ENCODE results near the gene NRIP3. TPM values are rescaled to one million over a fixed set of nuclear protein-coding genes. Genes with fewer than 3 reads are reported as not detected.

NRIP3 gene
- total RNA-seq, 4 donors from 2014 or later = 0.23 to 2.7 (median 0.89) TPM

DNA sequence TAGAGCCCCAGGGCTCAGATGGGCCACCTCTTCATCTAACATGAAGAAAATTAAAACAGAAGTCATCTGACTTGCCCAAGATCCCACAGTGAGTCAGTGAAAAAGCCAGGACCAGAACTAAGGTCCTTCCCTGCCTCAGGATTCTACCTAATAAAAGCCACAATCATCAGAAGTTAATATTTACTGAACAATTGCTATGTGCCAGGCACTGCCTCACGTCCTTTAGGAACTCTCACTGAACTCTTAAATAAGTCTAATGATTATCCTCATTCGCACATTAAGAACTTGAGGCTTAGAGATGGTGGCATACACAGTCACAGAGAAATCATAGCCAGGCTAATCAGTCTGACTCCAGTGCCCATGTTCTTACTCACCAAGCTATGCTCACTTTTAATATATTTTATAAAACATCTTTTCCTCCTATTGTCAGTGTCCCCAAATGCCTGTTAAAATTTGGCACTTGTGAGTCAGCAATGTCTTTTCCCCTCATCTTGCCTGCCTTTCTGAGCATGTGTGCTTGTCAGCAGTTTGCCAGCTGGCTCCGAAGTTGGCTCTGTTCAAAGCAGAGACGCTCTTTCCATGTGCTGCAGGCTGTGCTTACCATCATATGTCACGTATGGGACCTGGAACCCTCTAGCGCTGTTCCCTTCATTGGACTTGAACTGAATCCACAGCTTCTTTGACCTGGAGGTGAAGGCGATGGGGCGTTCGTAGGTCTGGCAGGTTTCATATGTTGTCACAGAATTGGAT is 21.5 kb upstream of the NRIP3 start:
- no peaks in the 10 kb centered on the region for H3K9me3 ChIP-seq
- no peaks in the 10 kb centered on the region for H3K4me1 ChIP-seq
- TF ChIP-seq, protein P1, sequence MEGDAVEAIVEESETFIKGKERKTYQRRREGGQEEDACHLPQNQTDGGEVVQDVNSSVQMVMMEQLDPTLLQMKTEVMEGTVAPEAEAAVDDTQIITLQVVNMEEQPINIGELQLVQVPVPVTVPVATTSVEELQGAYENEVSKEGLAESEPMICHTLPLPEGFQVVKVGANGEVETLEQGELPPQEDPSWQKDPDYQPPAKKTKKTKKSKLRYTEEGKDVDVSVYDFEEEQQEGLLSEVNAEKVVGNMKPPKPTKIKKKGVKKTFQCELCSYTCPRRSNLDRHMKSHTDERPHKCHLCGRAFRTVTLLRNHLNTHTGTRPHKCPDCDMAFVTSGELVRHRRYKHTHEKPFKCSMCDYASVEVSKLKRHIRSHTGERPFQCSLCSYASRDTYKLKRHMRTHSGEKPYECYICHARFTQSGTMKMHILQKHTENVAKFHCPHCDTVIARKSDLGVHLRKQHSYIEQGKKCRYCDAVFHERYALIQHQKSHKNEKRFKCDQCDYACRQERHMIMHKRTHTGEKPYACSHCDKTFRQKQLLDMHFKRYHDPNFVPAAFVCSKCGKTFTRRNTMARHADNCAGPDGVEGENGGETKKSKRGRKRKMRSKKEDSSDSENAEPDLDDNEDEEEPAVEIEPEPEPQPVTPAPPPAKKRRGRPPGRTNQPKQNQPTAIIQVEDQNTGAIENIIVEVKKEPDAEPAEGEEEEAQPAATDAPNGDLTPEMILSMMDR (IDR thresholded peaks at IDR 0.05) = no peak
- TF ChIP-seq EP300 (IDR thresholded peaks at IDR 0.05) (no peak), POLR2A (IDR thresholded peaks at IDR 0.05) (no peak), POLR2AphosphoS5 (IDR thresholded peaks at IDR 0.05) (no peak)
- H3K27me3 ChIP-seq = no peaks in the 10 kb centered on the region
- no peak overlapping the region for H3K27ac ChIP-seq
- WGBS = 62% methylated on average over 9 of the region's 9 CpGs
- no peak for DNase-seq (ENCODE audit: low spot score in 2 of 2)
- peaks cover 3% of the 10 kb centered on the region for H3K36me3 ChIP-seq
- H3K4me3 ChIP-seq = no peak overlapping the region

DNA sequence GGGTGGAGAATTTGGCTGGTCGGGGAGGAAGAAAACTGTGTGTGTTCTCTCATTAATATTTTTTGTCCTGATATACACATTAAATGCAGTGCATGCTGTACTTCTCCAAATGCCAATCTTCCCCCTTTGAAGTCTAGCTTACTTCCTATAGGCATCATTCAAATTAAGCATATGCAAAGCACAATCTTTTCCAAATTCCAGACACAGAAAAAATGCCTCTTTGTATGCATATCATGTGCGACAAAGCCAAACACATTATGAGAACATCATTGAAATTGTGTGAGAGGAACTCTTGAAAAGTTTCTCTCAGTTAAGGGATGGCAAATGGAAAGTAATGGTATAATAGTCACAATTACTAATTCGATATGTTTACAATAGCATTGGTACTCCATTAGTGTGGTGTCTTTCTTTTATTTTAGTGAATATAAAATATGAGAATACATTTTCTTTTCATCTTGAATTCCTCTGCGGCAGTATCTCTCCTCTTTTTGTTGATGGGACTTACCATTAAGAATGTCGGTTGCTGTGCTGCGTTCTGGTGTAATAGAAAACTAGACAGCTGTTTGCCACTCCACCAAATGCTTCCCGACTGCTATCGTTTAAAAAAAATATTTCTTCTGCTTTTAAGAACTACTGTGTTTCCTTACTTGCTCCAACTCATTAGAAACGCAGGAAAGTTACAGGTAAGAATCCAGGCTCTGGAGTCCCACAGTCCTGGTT is 19.3 kb upstream of the NRIP3 start:
- Histone ChIP-seq H3K9me3 (no peaks in the 10 kb centered on the region), H3K27ac (no peak overlapping the region), H3K4me3 (no peak overlapping the region), H3K27me3 (no peaks in the 10 kb centered on the region), H3K4me1 (no peaks in the 10 kb centered on the region), H3K36me3 (no peaks in the 10 kb centered on the region)
- TF ChIP-seq POLR2A (IDR thresholded peaks at IDR 0.05) = no peak
- TF ChIP-seq, protein P1 (IDR thresholded peaks at IDR 0.05) = no peak
- DNase-seq (ENCODE audit: low spot score in 2 of 2) = no peak
- WGBS = 89% methylated on average over 9 of the region's 9 CpGs

GRCh38 chr11:9020916-9021315 is 17.1 kb upstream of the NRIP3 start:
- H3K27me3 ChIP-seq = no peaks in the 10 kb centered on the region
- no peak overlapping the region for H3K4me3 ChIP-seq
- no peak overlapping the region for H3K27ac ChIP-seq
- TF ChIP-seq POLR2AphosphoS5 (IDR thresholded peaks at IDR 0.05) = no peak
- TF ChIP-seq, protein P1 (IDR thresholded peaks at IDR 0.05) = no peak
- TF ChIP-seq POLR2A (IDR thresholded peaks at IDR 0.05) = no peak
- TF ChIP-seq EP300 (IDR thresholded peaks at IDR 0.05) = no peak
- DNase-seq (ENCODE audit: low spot score in 2 of 2) = no peak
- 62% methylated on average over 8 of the region's 8 CpGs for WGBS
- no peaks in the 10 kb centered on the region for H3K36me3 ChIP-seq
- peaks cover 4% of the 10 kb centered on the region for H3K4me1 ChIP-seq
- no peaks in the 10 kb centered on the region for H3K9me3 ChIP-seq

DNA sequence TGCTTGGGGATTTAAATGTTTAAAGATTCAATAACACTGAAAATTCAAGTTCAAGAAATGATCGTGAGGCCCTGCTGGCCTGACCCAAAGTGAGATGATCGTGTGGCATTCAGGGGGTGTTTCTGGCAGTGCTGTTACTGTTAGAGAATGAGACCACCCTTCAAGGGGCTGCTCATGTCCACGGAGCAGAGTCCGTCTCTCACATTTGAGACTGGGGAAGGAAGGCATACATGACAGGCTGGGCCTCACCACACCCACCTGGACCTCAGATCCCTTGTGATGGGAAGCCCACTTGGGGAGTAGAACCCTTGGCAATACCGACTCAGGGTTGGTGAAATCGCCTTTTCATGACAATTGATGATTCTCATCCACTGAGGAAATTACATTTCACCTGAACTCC is 16.1 kb upstream of the NRIP3 start:
- H3K36me3 ChIP-seq = no peaks in the 10 kb centered on the region
- WGBS = 93% methylated on average over 6 of the region's 6 CpGs
- no peaks in the 10 kb centered on the region for H3K27me3 ChIP-seq
- no peaks in the 10 kb centered on the region for H3K9me3 ChIP-seq
- no peak for TF ChIP-seq POLR2A (IDR thresholded peaks at IDR 0.05)
- TF ChIP-seq, protein P1 (IDR thresholded peaks at IDR 0.05) = no peak
- TF ChIP-seq POLR2AphosphoS5 (IDR thresholded peaks at IDR 0.05) = no peak
- TF ChIP-seq EP300 (IDR thresholded peaks at IDR 0.05) = no peak
- peaks cover 4% of the 10 kb centered on the region for H3K4me1 ChIP-seq
- no peak for DNase-seq (ENCODE audit: low spot score in 2 of 2)
- no peak overlapping the region for H3K27ac ChIP-seq
- H3K4me3 ChIP-seq = no peak overlapping the region

DNA sequence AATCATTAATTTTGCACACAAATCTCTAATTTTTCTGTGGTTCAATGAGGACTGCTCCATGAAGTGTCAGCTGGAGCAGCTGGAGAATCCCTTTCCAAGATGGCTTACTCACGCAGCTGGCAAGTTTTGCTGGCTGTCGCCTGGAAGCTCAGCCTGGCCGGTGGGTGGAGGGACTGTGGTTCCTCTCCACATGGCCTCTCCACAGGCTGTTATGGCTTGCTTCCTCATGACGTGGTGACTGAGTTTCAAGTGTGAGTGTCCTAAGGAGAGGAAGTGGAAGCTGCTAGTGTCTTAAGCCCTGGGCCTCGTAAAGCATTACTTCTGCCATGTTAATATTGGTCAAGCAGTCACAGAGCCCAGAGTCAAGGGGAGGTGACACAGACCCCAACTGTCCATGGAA is 14.0 kb upstream of the NRIP3 start:
- H3K9me3 ChIP-seq = no peaks in the 10 kb centered on the region
- WGBS = 54% methylated on average over 5 of the region's 5 CpGs
- no peaks in the 10 kb centered on the region for H3K27me3 ChIP-seq
- TF ChIP-seq, protein P1 (IDR thresholded peaks at IDR 0.05) = no peak
- TF ChIP-seq POLR2AphosphoS5 (IDR thresholded peaks at IDR 0.05) = no peak
- no peak for TF ChIP-seq POLR2A (IDR thresholded peaks at IDR 0.05)
- TF ChIP-seq EP300 (IDR thresholded peaks at IDR 0.05) = no peak
- peaks cover 4% of the 10 kb centered on the region for H3K4me1 ChIP-seq
- no peak overlapping the region for H3K27ac ChIP-seq
- peak in 1 of 2 donors; percentile 77 for DNase-seq (ENCODE audit: low spot score in 2 of 2)
- no peaks in the 10 kb centered on the region for H3K36me3 ChIP-seq
- H3K4me3 ChIP-seq = no peak overlapping the region
